ENCODE measurements around the gene DIPK2A.

DIPK2A gene

DNA sequence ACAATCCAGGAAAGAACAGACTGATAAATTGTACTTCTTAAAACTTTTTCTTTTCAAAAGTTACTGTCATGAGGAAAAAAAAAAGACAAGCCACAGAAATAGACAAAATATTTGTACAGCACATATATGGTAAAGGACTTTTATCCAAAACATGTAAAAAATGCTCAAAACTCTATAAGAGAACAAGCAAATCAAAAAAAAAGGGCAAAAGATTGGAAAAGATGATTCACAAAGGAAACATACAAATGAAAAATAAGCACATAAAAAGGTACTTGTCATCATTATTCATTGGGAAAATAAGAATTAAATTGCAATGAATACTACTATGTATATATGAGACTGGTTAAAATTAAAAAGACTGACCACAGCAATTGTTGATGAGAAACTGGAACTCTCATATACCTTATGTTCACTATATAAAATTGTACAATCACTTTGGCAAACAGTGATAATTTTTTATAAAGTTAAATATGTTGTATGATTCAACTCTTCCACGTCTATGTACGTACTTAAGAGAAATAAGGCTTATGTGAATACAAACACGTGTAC lies 39.7 kb downstream of the DIPK2A start:
- Histone ChIP-seq H3K4me3 (ENCODE audit: low read depth, low read length) (no peak overlapping the region), H3K36me3 (ENCODE audit: control insufficient read depth, insufficient read depth, low read length) (no peaks in the 10 kb centered on the region), H3K9me3 (ENCODE audit: control insufficient read depth, insufficient read depth, low read depth, low read length) (no peaks in the 10 kb centered on the region), H3K9ac (ENCODE audit: low read length) (no peak overlapping the region), H3K27me3 (ENCODE audit: control insufficient read depth, insufficient read depth, low read length) (no peaks in the 10 kb centered on the region), H3K4me1 (ENCODE audit: control insufficient read depth, insufficient read depth, low read length) (no peaks in the 10 kb centered on the region), H3K27ac (ENCODE audit: low read depth, low read length) (no peak overlapping the region)

DNA sequence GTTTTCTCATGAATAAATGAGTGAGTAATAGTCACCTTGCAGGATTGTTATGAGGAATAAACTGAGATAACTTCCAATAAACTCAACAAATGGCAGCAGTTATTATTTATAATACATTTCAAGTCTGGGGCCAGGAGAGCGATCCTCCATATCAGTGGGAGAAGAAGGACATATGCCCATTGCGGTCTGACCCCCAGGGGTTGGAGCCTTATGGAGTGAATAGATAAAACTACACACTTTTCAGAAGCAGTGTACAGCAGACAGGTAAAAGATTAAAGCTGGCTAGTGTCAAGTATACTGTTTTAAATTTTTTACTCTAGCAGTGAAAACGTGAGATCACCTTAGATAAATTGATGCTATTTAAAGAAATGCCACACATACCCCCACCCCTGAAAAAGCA lies 43.5 kb downstream of the DIPK2A start:
- Histone ChIP-seq H3K4me1 (ENCODE audit: control insufficient read depth, insufficient read depth, low read length) (no peaks in the 10 kb centered on the region), H3K9me3 (ENCODE audit: control insufficient read depth, insufficient read depth, low read depth, low read length) (no peaks in the 10 kb centered on the region), H3K27me3 (ENCODE audit: control insufficient read depth, insufficient read depth, low read length) (no peaks in the 10 kb centered on the region), H3K9ac (ENCODE audit: low read length) (no peak overlapping the region), H3K36me3 (ENCODE audit: control insufficient read depth, insufficient read depth, low read length) (no peaks in the 10 kb centered on the region), H3K4me3 (ENCODE audit: low read depth, low read length) (no peak overlapping the region), H3K27ac (ENCODE audit: low read depth, low read length) (no peak overlapping the region)

GRCh38 chr3:144018776-144019175 lies 47.2 kb downstream of the DIPK2A start:
- Histone ChIP-seq H3K4me3 (ENCODE audit: low read depth, low read length) (no peak overlapping the region), H3K36me3 (ENCODE audit: control insufficient read depth, insufficient read depth, low read length) (no peaks in the 10 kb centered on the region), H3K4me1 (ENCODE audit: control insufficient read depth, insufficient read depth, low read length) (no peaks in the 10 kb centered on the region), H3K9me3 (ENCODE audit: control insufficient read depth, insufficient read depth, low read depth, low read length) (peaks cover 5% of the 10 kb centered on the region; the same call in 1 of the 2 replicates), H3K9ac (ENCODE audit: low read length) (no peak overlapping the region), H3K27ac (ENCODE audit: low read depth, low read length) (no peak overlapping the region), H3K27me3 (ENCODE audit: control insufficient read depth, insufficient read depth, low read length) (no peaks in the 10 kb centered on the region)
